T-helper 9 cell (primary cell): ENCODE results near the gene SMYD2.
"Not testable (repeated sequence)": the region's sequence is repeated elsewhere in the genome, so short reads cannot be mapped to it uniquely, and the experiment has no call there.

ENCODE experiments used
- DNase-seq: peaks from one replicate; pipeline ENCODE4 v3.0.0-alpha.2; 2020

Gene SMYD2

GRCh38 chr1:214271995-214272731, 8.8 kb upstream of the SMYD2 start:
- no peak for DNase-seq

GRCh38 chr1:214272964-214273533, 7.9 kb upstream of the SMYD2 start:
- no peak for DNase-seq

- DNase-seq: not testable (repeated sequence)
Observed at GRCh38 chr1:214275700-214276099, 5.3 kb upstream of the SMYD2 start.

GRCh38 chr1:214276786-214277185, 4.2 kb upstream of the SMYD2 start:
- DNase-seq: no peak

DNA sequence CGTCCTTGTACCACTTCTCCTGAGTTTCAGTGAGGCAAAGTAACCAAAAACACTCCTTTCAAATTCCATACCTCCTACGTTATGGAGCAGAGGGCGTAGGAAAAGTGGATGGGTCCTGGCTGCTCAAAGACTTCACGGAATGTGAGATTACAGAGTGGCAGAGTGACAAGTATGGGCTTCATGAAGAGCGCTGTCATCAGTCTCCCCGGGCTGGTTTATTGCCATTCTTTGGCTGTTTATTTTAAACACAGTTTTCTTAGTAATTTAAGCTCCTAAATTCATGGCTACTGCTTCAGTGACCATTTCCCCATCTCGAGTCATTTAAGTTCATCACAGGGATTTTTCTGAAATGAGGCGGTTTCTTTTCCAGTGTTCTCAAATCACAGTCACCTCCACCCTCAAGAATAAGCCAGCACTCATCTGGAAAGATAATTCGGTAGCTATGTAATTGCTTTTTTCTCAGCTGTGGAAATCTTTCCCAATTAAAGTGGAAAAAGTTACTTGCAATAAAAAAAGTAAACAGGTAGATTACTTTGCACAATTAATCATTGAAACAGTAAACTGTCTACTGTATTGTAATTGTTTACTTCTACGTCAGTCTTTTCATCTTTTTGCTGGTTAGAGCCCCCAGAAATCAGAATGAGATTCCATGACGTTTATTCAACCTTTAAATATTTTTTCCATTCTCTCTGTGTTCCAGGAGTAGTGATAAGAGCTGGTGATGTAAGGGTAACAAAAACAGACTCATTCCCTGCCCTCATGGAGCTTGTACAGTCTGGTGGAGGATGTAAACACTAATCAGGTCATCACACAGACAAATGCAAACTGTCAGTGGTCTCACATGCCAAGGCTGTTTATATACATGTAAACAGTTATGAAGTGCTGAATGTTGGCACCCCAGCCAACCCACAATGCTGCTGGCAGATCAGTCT, 3.0 kb upstream of the SMYD2 start:
- no peak for DNase-seq

GRCh38 chr1:214280386-214281020, 456 bp upstream of the SMYD2 start:
- DNase-seq: no peak

GRCh38 chr1:214281720-214282629, 1.0 kb downstream of the SMYD2 start:
- DNase-seq: no peak

GRCh38 chr1:214282630-214283242, 1.8 kb downstream of the SMYD2 start:
- DNase-seq: no peak

- no peak for DNase-seq
Observed at GRCh38 chr1:214285610-214286440, 4.9 kb downstream of the SMYD2 start.

DNA sequence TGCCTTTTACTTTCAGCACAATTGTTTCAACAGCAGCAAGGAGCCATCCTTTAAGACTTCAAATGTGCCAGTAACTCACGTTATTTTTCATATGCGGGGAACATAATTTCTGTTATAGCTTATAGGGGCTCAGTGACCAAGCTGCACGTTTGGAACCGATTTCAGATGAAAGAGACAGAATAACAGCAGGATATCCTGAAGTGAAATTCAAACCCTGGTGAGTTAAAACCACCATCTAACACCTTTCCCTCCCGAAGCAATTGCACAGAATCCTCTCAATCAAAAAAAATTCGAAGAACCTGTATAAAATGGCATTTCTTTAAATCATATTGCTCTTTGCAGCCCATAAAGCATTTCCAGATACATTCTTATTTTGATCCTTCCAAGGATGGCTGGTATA, 6.9 kb downstream of the SMYD2 start:
- DNase-seq: no peak

- DNase-seq: no peak
Observed at GRCh38 chr1:214289574-214290272, 8.8 kb downstream of the SMYD2 start.

- DNase-seq: no peak
Observed at GRCh38 chr1:214290424-214291037, 9.6 kb downstream of the SMYD2 start.

DNA sequence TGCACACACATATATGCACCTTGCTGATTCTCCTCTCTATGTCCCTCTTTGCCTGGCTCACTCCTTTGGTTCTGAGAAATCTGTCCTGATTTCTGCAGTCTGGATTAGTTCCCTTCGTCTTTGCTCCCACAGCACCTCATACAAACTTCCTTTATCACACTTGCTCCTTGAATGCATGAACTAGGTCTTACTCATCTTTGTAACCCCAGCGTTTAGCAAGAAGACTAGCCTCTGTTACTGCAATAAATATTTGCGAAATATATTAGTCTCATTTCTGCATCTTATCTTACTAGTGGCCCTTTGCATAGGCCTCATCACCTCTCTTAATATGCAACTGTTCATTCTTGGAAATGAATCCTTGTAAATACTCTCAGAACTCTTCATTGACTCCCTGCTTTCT, 11.4 kb downstream of the SMYD2 start:
- DNase-seq: no peak

- DNase-seq: no peak
Observed at GRCh38 chr1:214295934-214296333, 15.0 kb downstream of the SMYD2 start.

GRCh38 chr1:214296860-214297745, 16.1 kb downstream of the SMYD2 start:
- DNase-seq: no peak

GRCh38 chr1:214300149-214300780, 19.3 kb downstream of the SMYD2 start:
- no peak for DNase-seq

DNA sequence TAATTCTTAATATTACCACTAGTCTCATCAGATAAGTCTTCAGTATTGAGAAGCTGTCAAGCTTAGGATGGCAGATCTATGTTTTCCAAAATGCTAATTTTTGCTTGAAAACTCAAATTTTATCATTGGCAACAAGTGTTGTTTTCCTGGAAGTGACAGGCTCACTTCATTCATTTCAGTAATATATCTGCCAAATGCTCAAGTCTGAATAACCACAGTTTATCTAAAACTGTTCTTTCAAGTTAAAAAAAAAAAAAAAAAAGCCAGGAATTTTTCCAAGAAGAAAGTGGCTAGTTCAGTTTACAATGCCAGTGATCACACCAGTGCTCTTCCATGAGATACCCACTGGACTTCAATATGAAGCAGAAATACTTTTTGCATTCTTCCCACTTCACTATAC, 20.6 kb downstream of the SMYD2 start:
- DNase-seq: no peak
